PC-3 (cell line): Measurements from ENCODE around the gene STAU1. TPM values are rescaled to one million over a fixed set of nuclear protein-coding genes. Genes with fewer than 3 reads are reported as not detected.

ENCODE experiments used
- ATAC-seq: fragments of 200-7000 bp; cut with Tn5 transposase; 2 replicates; pipeline ENCODE4 v1.9.1; 2020; ENCODE audit warnings: mild to moderate bottlenecking, moderate library complexity
- BruUV-seq: library from RNA; stranded (reverse); fragments of 400-500 nt; replicated peaks from 2 replicates; lab custom pipeline; 2021; lab: Mats Ljungman, UMichigan
- CTCF ChIA-PET: fragments of 300-600 bp; sonication (Branson Sonifier 250); formaldehyde crosslinking; loops from one replicate; lab custom pipeline; 2022; ENCODE audit warnings: antibody characterized with exemption; lab: Charles Lee
- POLR2A ChIA-PET: fragments of 300-600 bp; sonication (Branson Sonifier 250); formaldehyde crosslinking; loops from one replicate; lab custom pipeline; 2022; ENCODE audit warnings: antibody characterized with exemption; ENCODE audit not compliant: unreplicated experiment; lab: Charles Lee
- DNase-seq: peaks from one replicate; pipeline ENCODE4 v3.0.0-alpha.2; 2015
- H2AFZ ChIP-seq: fragments of 300-600 bp; sonication (generic); 2 replicates; pipeline ENCODE4 v1.6.0; 2016; ENCODE audit warnings: antibody characterized with exemption, low read length
- H3F3A ChIP-seq: fragments of 300-600 bp; sonication (generic); one replicate; pipeline ENCODE4 v1.6.0; 2017; ENCODE audit warnings: antibody characterized with exemption, low read length, control low read depth, mild to moderate bottlenecking; ENCODE audit not compliant: unreplicated experiment
- H3K27ac ChIP-seq: fragments of 300-600 bp; sonication (generic); 2 replicates; pipeline ENCODE4 v1.5.1; 2016; ENCODE audit warnings: mild to moderate bottlenecking, low read length
- H3K27me3 ChIP-seq: fragments of 300-600 bp; sonication (generic); 2 replicates; pipeline ENCODE4 v1.6.1; 2016; ENCODE audit warnings: low read length, mixed read lengths
- H3K36me3 ChIP-seq: fragments of 300-600 bp; sonication (generic); 2 replicates; pipeline ENCODE4 v1.6.1; 2016; ENCODE audit warnings: low read depth, mixed run types, low read length, mixed read lengths
- H3K4me1 ChIP-seq: fragments of 300-600 bp; sonication (generic); 2 replicates; pipeline ENCODE4 v1.5.1; 2016; ENCODE audit warnings: low read length; ENCODE audit not compliant: insufficient read depth
- H3K4me2 ChIP-seq: fragments of 300-600 bp; sonication (generic); 2 replicates; pipeline ENCODE4 v1.6.0; 2016; ENCODE audit warnings: low read length
- H3K4me3 ChIP-seq: fragments of 300-600 bp; sonication (generic); 2 replicates; pipeline ENCODE4 v1.5.1; 2016; ENCODE audit warnings: mild to moderate bottlenecking, low read length, mixed read lengths
- H3K79me2 ChIP-seq: fragments of 300-600 bp; sonication (generic); 2 replicates; pipeline ENCODE4 v1.6.1; 2017; ENCODE audit warnings: low read length, mixed read lengths
- H3K9ac ChIP-seq: fragments of 300-600 bp; sonication (generic); 2 replicates; pipeline ENCODE4 v1.6.0; 2016; ENCODE audit warnings: mild to moderate bottlenecking, low read length
- H3K9me2 ChIP-seq: fragments of 300-600 bp; sonication (generic); replicated peaks from 2 replicates; pipeline ENCODE4 v1.6.1; 2016; ENCODE audit warnings: mixed run types, low read length, mixed read lengths
- H3K9me3 ChIP-seq: fragments of 300-600 bp; sonication (generic); 2 replicates; pipeline ENCODE4 v1.6.1; 2016; ENCODE audit warnings: low read length, mixed read lengths
- H4K20me1 ChIP-seq: fragments of 300-600 bp; sonication (generic); 2 replicates; pipeline ENCODE4 v1.6.1; 2016; ENCODE audit warnings: low read length, mixed read lengths
- CTCF ChIP-seq: fragments of 300-600 bp; sonication (generic); conservative IDR thresholded peaks from 2 replicates; pipeline ENCODE4 v1.5.1; 2017; ENCODE audit warnings: antibody characterized with exemption, low read depth, mild to moderate bottlenecking, low read length
- EZH2 ChIP-seq: fragments of 300-600 bp; sonication (generic); IDR thresholded peaks from one replicate; pipeline ENCODE4 v1.6.1; 2017; ENCODE audit warnings: antibody characterized with exemption, mild to moderate bottlenecking, low read length; ENCODE audit not compliant: unreplicated experiment
- EZH2phosphoT487 ChIP-seq: fragments of 300-600 bp; sonication (generic); IDR thresholded peaks from 2 replicates; pipeline ENCODE4 v1.6.1; 2018; ENCODE audit warnings: mild to moderate bottlenecking, antibody characterized with exemption, low read length, borderline replicate concordance
- intact Hi-C: fragments of 100-400 bp; cut with micrococcal nuclease; formaldehyde crosslinking; loops from 2 replicates; pipeline ENCODE4 v1.9.0; 2023
- total RNA-seq: library from RNA; depleted of rRNA; stranded (reverse); fragments of >200 nt; gene quantifications from 2 replicates; pipeline ENCODE4 v1.2.3, GENCODE V29; 2014

STAU1 gene
- total RNA-seq, 1 experiment from 2014 or later, result 87.8 TPM

- no TSS peak for BruUV-seq
Measured at GRCh38 chr20:49160057-49160929, 27.8 kb downstream of the STAU1 start.

GRCh38 chr20:49157146-49157545 is 31.0 kb downstream of the STAU1 start:
- H3K4me2 ChIP-seq, result no peak overlapping the region
- H3F3A ChIP-seq, result no peaks in the 10 kb centered on the region
- H3K4me3 ChIP-seq, result no peak overlapping the region
- H3K36me3 ChIP-seq, result peaks cover 20% of the 10 kb centered on the region
- POLR2A ChIA-PET, result no interaction called here
- CTCF ChIA-PET, result no interaction called here
- intact Hi-C loops, result no loop called here
- no peak for TF ChIP-seq EZH2phosphoT487
- H3K9me3 ChIP-seq, result no peaks in the 10 kb centered on the region
- no peak overlapping the region for H2AFZ ChIP-seq
- no peaks in the 10 kb centered on the region for H4K20me1 ChIP-seq
- BruUV-seq, result no TSS peak
- H3K9ac ChIP-seq, result no peak overlapping the region
- no peak for DNase-seq
- ATAC-seq, result no peak
- H3K79me2 ChIP-seq, result peaks cover 40% of the 10 kb centered on the region
- no peaks in the 10 kb centered on the region for H3K9me2 ChIP-seq
- H3K4me1 ChIP-seq, result peaks cover 12% of the 10 kb centered on the region
- no peaks in the 10 kb centered on the region for H3K27me3 ChIP-seq
- no peak overlapping the region for H3K27ac ChIP-seq

More at GRCh38 chr20:49160057-49160929, 27.8 kb downstream of the STAU1 start:
- intact Hi-C loops, result loop anchor here (2.0 kb wide), 1 partner anchor 27 kb away; no protein-coding TSS in a partner anchor
- H3K4me1 ChIP-seq, result peaks cover 15% of the 10 kb centered on the region
- no peaks in the 10 kb centered on the region for H3F3A ChIP-seq
- H3K9ac ChIP-seq, result no peak overlapping the region
- peaks cover 39% of the 10 kb centered on the region for H3K79me2 ChIP-seq
- no peak overlapping the region for H3K4me3 ChIP-seq
- no peaks in the 10 kb centered on the region for H3K9me3 ChIP-seq
- H4K20me1 ChIP-seq, result no peaks in the 10 kb centered on the region
- CTCF ChIA-PET, result interaction anchor here (0.6 kb wide), 1 partner anchor 387 kb away, joined by 4 read pairs; no protein-coding TSS in a partner anchor
- POLR2A ChIA-PET, result no interaction called here
- H3K9me2 ChIP-seq, result no peaks in the 10 kb centered on the region
- H3K27ac ChIP-seq, result no peak overlapping the region
- no peak overlapping the region for H3K4me2 ChIP-seq
- H2AFZ ChIP-seq, result no peak overlapping the region
- DNase-seq, result no peak
- no peak for ATAC-seq
- no peaks in the 10 kb centered on the region for H3K27me3 ChIP-seq
- TF ChIP-seq EZH2 (no peak), EZH2phosphoT487 (no peak), CTCF (no peak)
- H3K36me3 ChIP-seq, result peaks cover 26% of the 10 kb centered on the region

GRCh38 chr20:49156481-49156880 is 31.7 kb downstream of the STAU1 start:
- no peak overlapping the region for H3K9ac ChIP-seq
- H3K27me3 ChIP-seq, result no peaks in the 10 kb centered on the region
- TF ChIP-seq EZH2, result no peak
- no peak for TF ChIP-seq EZH2phosphoT487
- no peak for TF ChIP-seq CTCF
- peaks cover 40% of the 10 kb centered on the region for H3K79me2 ChIP-seq
- H3K4me3 ChIP-seq, result no peak overlapping the region
- no TSS peak for BruUV-seq
- H3K36me3 ChIP-seq, result peaks cover 23% of the 10 kb centered on the region
- no peak overlapping the region for H2AFZ ChIP-seq
- no peaks in the 10 kb centered on the region for H4K20me1 ChIP-seq
- H3K4me2 ChIP-seq, result no peak overlapping the region
- no peak overlapping the region for H3K27ac ChIP-seq
- no peaks in the 10 kb centered on the region for H3K9me3 ChIP-seq
- CTCF ChIA-PET, result no interaction called here
- DNase-seq (no peak), ATAC-seq (no peak)
- peaks cover 5% of the 10 kb centered on the region for H3K4me1 ChIP-seq
- no peaks in the 10 kb centered on the region for H3F3A ChIP-seq
- POLR2A ChIA-PET, result no interaction called here
- intact Hi-C loops, result no loop called here
- H3K9me2 ChIP-seq, result no peaks in the 10 kb centered on the region
